Progenitor cell of endocrine pancreas (in vitro differentiated cells): ENCODE data around the gene DSG2. TPM values are rescaled to one million over a fixed set of nuclear protein-coding genes. Genes with fewer than 3 reads are reported as not detected.

Source experiments
- DNase-seq: peaks from one replicate; pipeline ENCODE4 v3.0.0; 2021; ENCODE audit warnings: low spot score; ENCODE audit not compliant: unreplicated experiment
- H3K27ac Mint-ChIP-seq: 2 replicates; pipeline ENCODE4 v1.8.0; 2021; ENCODE audit warnings: mild to moderate bottlenecking, moderate library complexity, mixed read lengths
- H3K27me3 Mint-ChIP-seq: 2 replicates; pipeline ENCODE4 v1.8.0; 2021; ENCODE audit warnings: mixed read lengths
- H3K36me3 Mint-ChIP-seq: 2 replicates; pipeline ENCODE4 v1.8.0; 2022; ENCODE audit warnings: mixed read lengths; ENCODE audit not compliant: insufficient read depth
- H3K4me1 Mint-ChIP-seq: 2 replicates; pipeline ENCODE4 v1.8.0; 2021; ENCODE audit warnings: low read depth, mixed read lengths
- H3K4me3 Mint-ChIP-seq: 2 replicates; pipeline ENCODE4 v1.8.0; 2021; ENCODE audit warnings: low read depth, mild to moderate bottlenecking, moderate library complexity, mixed read lengths
- H3K9me3 Mint-ChIP-seq: 2 replicates; pipeline ENCODE4 v1.8.0; 2021; ENCODE audit warnings: low read depth, mixed read lengths
- total RNA-seq: library from RNA; stranded (reverse); gene quantifications from 2 replicates; pipeline ENCODE4 v1.2.1, GENCODE V29; 2021
- TF ChIP-seq, protein P1 (sequence below): fragments of 200-600 bp; sonication (generic); IDR thresholded peaks from one replicate; pipeline ENCODE4 v1.5.0; 2021; ENCODE audit warnings: antibody characterized with exemption, mild to moderate bottlenecking; ENCODE audit not compliant: unreplicated experiment

The DSG2 gene
- total RNA-seq, 1 donor from 2014 or later = 120 TPM

- Mint-ChIP-seq H3K4me3 (no peak overlapping the region), H3K27ac (no peak overlapping the region), H3K9me3 (no peaks in the 10 kb centered on the region), H3K27me3 (no peaks in the 10 kb centered on the region), H3K4me1 (peaks cover 11% of the 10 kb centered on the region), H3K36me3 (peaks cover 4% of the 10 kb centered on the region)
- TF ChIP-seq, protein P1, sequence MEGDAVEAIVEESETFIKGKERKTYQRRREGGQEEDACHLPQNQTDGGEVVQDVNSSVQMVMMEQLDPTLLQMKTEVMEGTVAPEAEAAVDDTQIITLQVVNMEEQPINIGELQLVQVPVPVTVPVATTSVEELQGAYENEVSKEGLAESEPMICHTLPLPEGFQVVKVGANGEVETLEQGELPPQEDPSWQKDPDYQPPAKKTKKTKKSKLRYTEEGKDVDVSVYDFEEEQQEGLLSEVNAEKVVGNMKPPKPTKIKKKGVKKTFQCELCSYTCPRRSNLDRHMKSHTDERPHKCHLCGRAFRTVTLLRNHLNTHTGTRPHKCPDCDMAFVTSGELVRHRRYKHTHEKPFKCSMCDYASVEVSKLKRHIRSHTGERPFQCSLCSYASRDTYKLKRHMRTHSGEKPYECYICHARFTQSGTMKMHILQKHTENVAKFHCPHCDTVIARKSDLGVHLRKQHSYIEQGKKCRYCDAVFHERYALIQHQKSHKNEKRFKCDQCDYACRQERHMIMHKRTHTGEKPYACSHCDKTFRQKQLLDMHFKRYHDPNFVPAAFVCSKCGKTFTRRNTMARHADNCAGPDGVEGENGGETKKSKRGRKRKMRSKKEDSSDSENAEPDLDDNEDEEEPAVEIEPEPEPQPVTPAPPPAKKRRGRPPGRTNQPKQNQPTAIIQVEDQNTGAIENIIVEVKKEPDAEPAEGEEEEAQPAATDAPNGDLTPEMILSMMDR = no peak
- DNase-seq = no peak
Measured at GRCh38 chr18:31598021-31598805, 100.2 kb downstream of the DSG2 start.

Other genes starting within 250 kb of the DSG2 start
- gene DSG1, start 180.0 kb upstream of the DSG2 start, total RNA-seq = not detected in 2 replicates
- gene DSG4, start 121.4 kb upstream of the DSG2 start, total RNA-seq = not detected in 2 replicates
- gene DSG3, start 50.4 kb upstream of the DSG2 start, total RNA-seq = not detected in 2 replicates
- gene TTR, start 93.7 kb downstream of the DSG2 start, total RNA-seq = 150 and 157 TPM in 2 replicates
- gene B4GALT6, start 186.4 kb downstream of the DSG2 start, total RNA-seq = 32.2 and 33.1 TPM in 2 replicates